Mesendoderm (in vitro differentiated cells): ENCODE data around the gene MAST2.

Source experiments
- DNase-seq: peaks from one replicate; pipeline ENCODE4 v3.0.0; 2013
- H2AK5ac ChIP-seq: 2 replicates; pipeline ENCODE4 v1.6.1; 2013; ENCODE audit warnings: low read length, inconsistent platforms
- H2BK120ac ChIP-seq: 2 replicates; pipeline ENCODE4 v1.6.1; 2013; ENCODE audit warnings: low read depth, mild to moderate bottlenecking, low read length, moderate library complexity, mixed read lengths
- H2BK15ac ChIP-seq: replicated peaks from 2 replicates; pipeline ENCODE4 v1.6.1; 2013; ENCODE audit warnings: low read depth, mild to moderate bottlenecking, moderate library complexity
- H2BK5ac ChIP-seq: 2 replicates; pipeline ENCODE4 v1.6.1; 2013; ENCODE audit warnings: low read length, inconsistent platforms
- H3K18ac ChIP-seq: 2 replicates; pipeline ENCODE4 v1.6.1; 2013; ENCODE audit warnings: mild to moderate bottlenecking, low read length, mixed read lengths
- H3K23ac ChIP-seq: one replicate; pipeline ENCODE4 v1.6.1; 2013; ENCODE audit warnings: low read length
- H3K27ac ChIP-seq: 2 replicates; pipeline ENCODE4 v1.5.1; 2013; ENCODE audit warnings: low read depth, mild to moderate bottlenecking, inconsistent platforms, low read length, moderate library complexity
- H3K27me3 ChIP-seq: 2 replicates; pipeline ENCODE4 v1.6.1; 2013; ENCODE audit warnings: low read length, control low read depth, mild to moderate bottlenecking, inconsistent platforms; ENCODE audit not compliant: insufficient read depth, poor library complexity
- H3K36me3 ChIP-seq: 2 replicates; pipeline ENCODE4 v1.6.1; 2013; ENCODE audit warnings: low read length, inconsistent platforms; ENCODE audit not compliant: control insufficient read depth, insufficient read depth
- H3K4ac ChIP-seq: one replicate; pipeline ENCODE4 v1.6.1; 2013; ENCODE audit warnings: low read depth, mild to moderate bottlenecking, low read length, moderate library complexity
- H3K4me1 ChIP-seq: 2 replicates; pipeline ENCODE4 v1.6.1; 2013; ENCODE audit warnings: low read depth, low read length, inconsistent platforms; ENCODE audit not compliant: control insufficient read depth
- H3K4me2 ChIP-seq: 2 replicates; pipeline ENCODE4 v1.6.1; 2013; ENCODE audit warnings: low read length
- H3K4me3 ChIP-seq: 2 replicates; pipeline ENCODE4 v1.5.1; 2013; ENCODE audit warnings: mild to moderate bottlenecking, low read length
- H3K56ac ChIP-seq: one replicate; pipeline ENCODE4 v1.6.1; 2013; ENCODE audit warnings: low read length
- H3K79me1 ChIP-seq: 2 replicates; pipeline ENCODE4 v1.6.1; 2013; ENCODE audit warnings: low read length, inconsistent platforms
- H3K79me2 ChIP-seq: 2 replicates; pipeline ENCODE4 v1.6.1; 2013; ENCODE audit warnings: mild to moderate bottlenecking, low read length; ENCODE audit not compliant: control insufficient read depth, insufficient read depth
- H3K9ac ChIP-seq: 2 replicates; pipeline ENCODE4 v1.6.1; 2013; ENCODE audit warnings: low read length, inconsistent platforms
- H4K5ac ChIP-seq: one replicate; pipeline ENCODE4 v1.6.1; 2013; ENCODE audit warnings: low read length
- H4K8ac ChIP-seq: one replicate; pipeline ENCODE4 v1.6.1; 2013; ENCODE audit warnings: low read depth, mild to moderate bottlenecking, control low read depth, low read length, moderate library complexity
- WGBS: extraction: QIAGEN DNeasy Blood & Tissue Kit; methylation state at CpG from one replicate; pipeline ENCODE4 v1.1.7; 2013; ENCODE audit warnings: low lambda C conversion rate, missing lambda C conversion rate; ENCODE audit not compliant: insufficient coverage; ENCODE audit errors: extremely low coverage; 5-methylcytosine and 5-hydroxymethylcytosine counted together

The MAST2 gene

GRCh38 chr1:45879885-45880598 lies 76.6 kb downstream of the MAST2 start:
- Histone ChIP-seq H3K79me1 (peaks cover 4% of the 10 kb centered on the region), H3K27me3 (no peaks in the 10 kb centered on the region), H3K4me2 (no peak overlapping the region), H2BK120ac (no peak overlapping the region), H2BK5ac (no peak overlapping the region), H2AK5ac (no peak overlapping the region), H3K56ac (no peak overlapping the region), H3K36me3 (no peaks in the 10 kb centered on the region), H3K4me1 (peaks cover 2% of the 10 kb centered on the region), H3K79me2 (no peaks in the 10 kb centered on the region), H3K4me3 (no peak overlapping the region), H3K9ac (no peak overlapping the region), H3K18ac (no peak overlapping the region), H4K5ac (no peak overlapping the region), H3K27ac (no peak overlapping the region), H2BK15ac (no peak overlapping the region), H4K8ac (no peak overlapping the region), H3K23ac (no peak overlapping the region), H3K4ac (no peak overlapping the region)
- no peak for DNase-seq
- 100% methylated on average over 1 of the region's 4 CpGs for WGBS

DNA sequence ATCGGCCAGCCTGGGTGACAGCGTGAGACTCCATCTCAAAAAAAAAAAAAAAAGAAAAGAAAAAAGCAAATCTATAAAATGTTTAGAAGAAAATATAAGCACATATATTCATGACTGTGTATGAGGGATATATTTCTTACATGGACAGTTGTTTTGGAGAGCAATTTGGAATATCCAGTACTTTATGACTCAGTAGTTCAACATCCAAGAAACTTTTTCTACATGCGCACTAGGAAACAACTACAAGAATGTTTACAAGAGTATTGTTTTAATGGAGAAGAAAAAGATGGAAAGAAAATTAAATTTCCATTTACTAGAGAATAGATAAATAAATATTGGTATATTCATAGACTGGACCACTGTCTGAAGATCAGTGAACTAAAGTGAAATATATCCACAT lies 77.5 kb downstream of the MAST2 start:
- WGBS = no CpG with 5 or more reads among the region's 3 CpGs
- no peaks in the 10 kb centered on the region for H3K79me2 ChIP-seq
- H2BK120ac ChIP-seq = no peak overlapping the region

DNA sequence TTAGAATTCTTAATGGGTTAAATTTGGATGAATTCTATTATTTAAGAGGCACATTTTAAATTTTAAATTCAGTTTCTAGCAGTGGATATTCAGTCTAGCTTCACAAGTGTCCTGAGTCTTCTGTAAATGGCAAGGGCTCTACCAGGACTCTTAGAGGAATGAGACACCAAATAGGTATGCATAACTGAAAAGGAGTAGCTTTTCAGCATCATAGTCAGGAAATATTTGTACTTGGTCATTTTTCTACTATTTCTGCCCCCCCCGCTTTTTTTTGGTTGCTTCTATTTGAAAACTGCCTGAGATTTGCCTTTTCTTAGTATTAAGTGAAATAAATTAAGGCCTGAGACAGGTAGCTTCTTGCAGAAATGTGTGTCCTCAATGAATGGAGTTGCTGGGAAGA lies 80.2 kb downstream of the MAST2 start:
- no peak overlapping the region for H3K4me2 ChIP-seq
- H3K36me3 ChIP-seq = no peaks in the 10 kb centered on the region
- peaks cover 2% of the 10 kb centered on the region for H3K79me1 ChIP-seq
- peaks cover 2% of the 10 kb centered on the region for H3K4me1 ChIP-seq
- H2BK5ac ChIP-seq = no peak overlapping the region
- H3K4ac ChIP-seq = no peak overlapping the region
- no peak overlapping the region for H3K23ac ChIP-seq
- H3K27me3 ChIP-seq = no peaks in the 10 kb centered on the region
- DNase-seq = no peak
- H4K8ac ChIP-seq = no peak overlapping the region
- H3K79me2 ChIP-seq = no peaks in the 10 kb centered on the region
- no peak overlapping the region for H2BK120ac ChIP-seq
- H2AK5ac ChIP-seq = no peak overlapping the region
- no peak overlapping the region for H3K9ac ChIP-seq
- no CpG with 5 or more reads among the region's 1 CpG for WGBS
- H2BK15ac ChIP-seq = no peak overlapping the region
- no peak overlapping the region for H4K5ac ChIP-seq
- no peak overlapping the region for H3K18ac ChIP-seq
- no peak overlapping the region for H3K56ac ChIP-seq
- no peak overlapping the region for H3K4me3 ChIP-seq
- no peak overlapping the region for H3K27ac ChIP-seq

More for the DNA sequence above, 77.5 kb downstream of the MAST2 start:
- H3K79me1 ChIP-seq = peaks cover 4% of the 10 kb centered on the region
- no peak overlapping the region for H2BK5ac ChIP-seq
- H3K56ac ChIP-seq = no peak overlapping the region
- no peak overlapping the region for H3K4ac ChIP-seq
- H2BK15ac ChIP-seq = no peak overlapping the region
- H2AK5ac ChIP-seq = no peak overlapping the region
- no peak overlapping the region for H3K27ac ChIP-seq
- no peak overlapping the region for H3K9ac ChIP-seq
- H3K27me3 ChIP-seq = no peaks in the 10 kb centered on the region
- no peak overlapping the region for H3K18ac ChIP-seq
- H4K8ac ChIP-seq = no peak overlapping the region
- H3K4me2 ChIP-seq = no peak overlapping the region
- no peaks in the 10 kb centered on the region for H3K36me3 ChIP-seq
- H3K4me1 ChIP-seq = peaks cover 2% of the 10 kb centered on the region
- DNase-seq = no peak
- no peak overlapping the region for H3K23ac ChIP-seq
- no peak overlapping the region for H3K4me3 ChIP-seq
- no peak overlapping the region for H4K5ac ChIP-seq

DNA sequence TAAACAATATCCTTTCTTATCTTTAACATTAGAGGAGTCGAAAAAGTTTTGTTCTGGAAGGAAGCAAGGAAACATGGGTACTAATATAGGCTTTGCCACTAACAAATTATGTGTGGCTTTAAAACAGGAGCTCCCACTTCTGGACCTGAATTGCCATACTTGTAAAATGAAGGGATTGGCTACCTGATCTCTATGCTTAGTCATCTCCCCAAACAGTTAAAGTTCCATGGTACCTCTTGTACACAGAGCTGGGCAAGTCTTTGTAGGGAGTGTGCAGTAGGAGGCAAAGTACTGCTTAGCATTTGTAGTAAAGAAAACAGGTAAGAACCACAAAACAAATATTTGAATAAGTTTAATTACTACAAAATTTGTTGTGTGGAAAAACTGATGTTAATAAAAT lies 81.3 kb downstream of the MAST2 start:
- H4K5ac ChIP-seq = no peak overlapping the region
- no peak overlapping the region for H3K18ac ChIP-seq
- no peak overlapping the region for H3K4me2 ChIP-seq
- no peak overlapping the region for H3K56ac ChIP-seq
- no peak overlapping the region for H2AK5ac ChIP-seq
- no peaks in the 10 kb centered on the region for H3K36me3 ChIP-seq
- peaks cover 2% of the 10 kb centered on the region for H3K79me1 ChIP-seq
- no peak overlapping the region for H2BK5ac ChIP-seq
- WGBS = no CpG with 5 or more reads among the region's 1 CpG
- peaks cover 2% of the 10 kb centered on the region for H3K4me1 ChIP-seq
- no peak for DNase-seq
- no peak overlapping the region for H3K9ac ChIP-seq
- no peak overlapping the region for H2BK120ac ChIP-seq
- no peak overlapping the region for H3K4ac ChIP-seq
- H2BK15ac ChIP-seq = peak overlapping the region; percentile 98
- H3K4me3 ChIP-seq = no peak overlapping the region
- no peak overlapping the region for H3K23ac ChIP-seq
- H3K27me3 ChIP-seq = no peaks in the 10 kb centered on the region
- no peaks in the 10 kb centered on the region for H3K79me2 ChIP-seq
- H3K27ac ChIP-seq = no peak overlapping the region
- no peak overlapping the region for H4K8ac ChIP-seq

- peaks cover 2% of the 10 kb centered on the region for H3K4me1 ChIP-seq
- no peak overlapping the region for H4K5ac ChIP-seq
- no peak overlapping the region for H2BK15ac ChIP-seq
- no peak overlapping the region for H2AK5ac ChIP-seq
- no peak overlapping the region for H3K4me2 ChIP-seq
- no peak overlapping the region for H3K4ac ChIP-seq
- H3K36me3 ChIP-seq = no peaks in the 10 kb centered on the region
- H4K8ac ChIP-seq = no peak overlapping the region
- H3K79me2 ChIP-seq = no peaks in the 10 kb centered on the region
- no peak overlapping the region for H3K4me3 ChIP-seq
- H3K27me3 ChIP-seq = no peaks in the 10 kb centered on the region
- peaks cover 2% of the 10 kb centered on the region for H3K79me1 ChIP-seq
- H3K56ac ChIP-seq = no peak overlapping the region
- no peak overlapping the region for H3K9ac ChIP-seq
- H2BK120ac ChIP-seq = no peak overlapping the region
- no peak for DNase-seq
- no peak overlapping the region for H2BK5ac ChIP-seq
- no peak overlapping the region for H3K23ac ChIP-seq
- no CpG with 5 or more reads among the region's 2 CpGs for WGBS
- no peak overlapping the region for H3K27ac ChIP-seq
- no peak overlapping the region for H3K18ac ChIP-seq
These were observed 82.8 kb downstream of the MAST2 start for GRCh38 chr1:45886229-45886628.
